Measurements from ENCODE around the gene TMEM120A.
"Not testable (repeated sequence)": the region's sequence is repeated elsewhere in the genome, so short reads cannot be mapped to it uniquely, and the experiment has no call there.

- TF ChIP-seq, protein P1, sequence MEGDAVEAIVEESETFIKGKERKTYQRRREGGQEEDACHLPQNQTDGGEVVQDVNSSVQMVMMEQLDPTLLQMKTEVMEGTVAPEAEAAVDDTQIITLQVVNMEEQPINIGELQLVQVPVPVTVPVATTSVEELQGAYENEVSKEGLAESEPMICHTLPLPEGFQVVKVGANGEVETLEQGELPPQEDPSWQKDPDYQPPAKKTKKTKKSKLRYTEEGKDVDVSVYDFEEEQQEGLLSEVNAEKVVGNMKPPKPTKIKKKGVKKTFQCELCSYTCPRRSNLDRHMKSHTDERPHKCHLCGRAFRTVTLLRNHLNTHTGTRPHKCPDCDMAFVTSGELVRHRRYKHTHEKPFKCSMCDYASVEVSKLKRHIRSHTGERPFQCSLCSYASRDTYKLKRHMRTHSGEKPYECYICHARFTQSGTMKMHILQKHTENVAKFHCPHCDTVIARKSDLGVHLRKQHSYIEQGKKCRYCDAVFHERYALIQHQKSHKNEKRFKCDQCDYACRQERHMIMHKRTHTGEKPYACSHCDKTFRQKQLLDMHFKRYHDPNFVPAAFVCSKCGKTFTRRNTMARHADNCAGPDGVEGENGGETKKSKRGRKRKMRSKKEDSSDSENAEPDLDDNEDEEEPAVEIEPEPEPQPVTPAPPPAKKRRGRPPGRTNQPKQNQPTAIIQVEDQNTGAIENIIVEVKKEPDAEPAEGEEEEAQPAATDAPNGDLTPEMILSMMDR (IDR thresholded peaks at IDR 0.05) = not testable (repeated sequence)
- not testable (repeated sequence) for TF ChIP-seq POLR2A (IDR thresholded peaks at IDR 0.05)
Observed at GRCh38 chr7:76029682-76030081, 35.3 kb upstream of the TMEM120A start.

Data from adrenal gland (tissue), 5 donors.